ENCODE results near the gene IGSF21. TPM values are rescaled to one million over a fixed set of nuclear protein-coding genes. Genes with fewer than 3 reads are reported as not detected.

IGSF21 gene
- total RNA-seq, 1 donor from 2014 or later, result 2.4 TPM

DNA sequence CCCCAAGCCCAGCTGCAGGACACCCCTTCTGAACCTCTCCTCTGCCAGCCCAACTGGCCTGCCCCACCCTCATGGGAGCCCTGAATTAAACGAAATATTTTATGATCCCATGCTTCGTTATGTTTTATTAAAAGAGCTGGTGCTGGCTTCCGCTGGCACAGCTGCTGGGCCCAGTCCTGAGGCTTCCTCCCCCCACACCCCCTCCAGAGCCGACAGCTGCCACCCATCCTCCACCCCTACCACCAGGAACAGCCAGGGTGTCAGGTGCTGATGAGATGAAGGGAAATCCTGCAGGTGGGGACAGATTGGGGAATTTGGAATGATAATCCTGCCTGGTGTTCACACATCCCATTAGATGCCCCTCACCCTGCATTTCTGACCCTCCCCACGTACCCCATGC, 19.0 kb downstream of the IGSF21 start:
- TF ChIP-seq, protein P1, sequence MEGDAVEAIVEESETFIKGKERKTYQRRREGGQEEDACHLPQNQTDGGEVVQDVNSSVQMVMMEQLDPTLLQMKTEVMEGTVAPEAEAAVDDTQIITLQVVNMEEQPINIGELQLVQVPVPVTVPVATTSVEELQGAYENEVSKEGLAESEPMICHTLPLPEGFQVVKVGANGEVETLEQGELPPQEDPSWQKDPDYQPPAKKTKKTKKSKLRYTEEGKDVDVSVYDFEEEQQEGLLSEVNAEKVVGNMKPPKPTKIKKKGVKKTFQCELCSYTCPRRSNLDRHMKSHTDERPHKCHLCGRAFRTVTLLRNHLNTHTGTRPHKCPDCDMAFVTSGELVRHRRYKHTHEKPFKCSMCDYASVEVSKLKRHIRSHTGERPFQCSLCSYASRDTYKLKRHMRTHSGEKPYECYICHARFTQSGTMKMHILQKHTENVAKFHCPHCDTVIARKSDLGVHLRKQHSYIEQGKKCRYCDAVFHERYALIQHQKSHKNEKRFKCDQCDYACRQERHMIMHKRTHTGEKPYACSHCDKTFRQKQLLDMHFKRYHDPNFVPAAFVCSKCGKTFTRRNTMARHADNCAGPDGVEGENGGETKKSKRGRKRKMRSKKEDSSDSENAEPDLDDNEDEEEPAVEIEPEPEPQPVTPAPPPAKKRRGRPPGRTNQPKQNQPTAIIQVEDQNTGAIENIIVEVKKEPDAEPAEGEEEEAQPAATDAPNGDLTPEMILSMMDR (IDR thresholded peaks at IDR 0.05), result no peak
- Histone ChIP-seq H3K4me3 (no peak overlapping the region), H3K36me3 (no peaks in the 10 kb centered on the region), H3K27ac (no peak overlapping the region), H3K27me3 (no peaks in the 10 kb centered on the region), H3K4me1 (no peaks in the 10 kb centered on the region), H3K9me3 (no peaks in the 10 kb centered on the region)
- no peak for DNase-seq (ENCODE audit: low spot score in 2 of 2)
- intact Hi-C loops (cut with DNase I), result no loop called here

DNA sequence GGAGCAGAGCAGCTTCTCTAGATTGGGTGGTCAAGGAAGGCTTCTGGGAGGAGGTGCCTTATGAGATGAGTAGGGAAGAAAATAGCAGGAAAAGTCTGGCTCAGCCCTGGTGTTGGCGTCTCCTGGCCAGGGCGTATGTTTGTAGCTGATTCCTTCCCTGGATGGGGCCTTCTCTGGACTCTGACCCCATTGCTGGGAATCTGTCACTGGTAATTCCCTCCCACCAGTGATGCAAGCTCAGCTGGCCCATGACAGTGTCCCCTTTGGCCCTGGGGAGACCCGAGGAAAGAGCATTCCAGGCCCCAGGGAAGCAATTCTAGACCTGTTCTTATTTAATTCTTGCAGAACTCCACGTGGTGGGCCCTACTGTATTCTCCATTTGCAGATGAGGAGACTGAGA, 20.7 kb downstream of the IGSF21 start:
- no peak overlapping the region for H3K4me3 ChIP-seq
- TF ChIP-seq, protein P1 (IDR thresholded peaks at IDR 0.05), result no peak
- no peaks in the 10 kb centered on the region for H3K27me3 ChIP-seq
- DNase-seq (ENCODE audit: low spot score in 2 of 2), result no peak
- no peaks in the 10 kb centered on the region for H3K36me3 ChIP-seq
- H3K9me3 ChIP-seq, result no peaks in the 10 kb centered on the region
- intact Hi-C loops (cut with DNase I), result no loop called here
- H3K27ac ChIP-seq, result no peak overlapping the region
- H3K4me1 ChIP-seq, result no peaks in the 10 kb centered on the region

DNA sequence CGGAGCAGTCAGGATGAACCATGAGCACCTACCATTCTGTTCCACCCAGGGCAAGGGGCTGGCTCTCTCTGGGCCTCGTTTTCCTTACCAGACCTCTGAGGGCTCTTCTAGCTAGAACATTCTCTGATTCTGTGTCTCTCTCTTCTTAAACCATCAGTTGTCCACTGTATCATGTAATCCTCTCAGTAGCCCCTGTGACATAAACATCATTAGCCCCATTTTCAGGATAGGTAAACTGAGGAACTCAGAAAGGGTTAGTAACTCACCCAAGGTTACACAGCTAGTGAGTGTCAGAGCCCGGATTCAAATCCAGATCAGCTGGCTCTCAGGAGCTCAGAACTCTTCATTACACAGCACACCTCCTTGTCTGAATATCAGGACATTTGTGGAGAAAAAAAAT, 22.8 kb downstream of the IGSF21 start:
- intact Hi-C loops (cut with DNase I), result no loop called here
- TF ChIP-seq, protein P1 (IDR thresholded peaks at IDR 0.05), result no peak
- no peaks in the 10 kb centered on the region for H3K27me3 ChIP-seq

DNA sequence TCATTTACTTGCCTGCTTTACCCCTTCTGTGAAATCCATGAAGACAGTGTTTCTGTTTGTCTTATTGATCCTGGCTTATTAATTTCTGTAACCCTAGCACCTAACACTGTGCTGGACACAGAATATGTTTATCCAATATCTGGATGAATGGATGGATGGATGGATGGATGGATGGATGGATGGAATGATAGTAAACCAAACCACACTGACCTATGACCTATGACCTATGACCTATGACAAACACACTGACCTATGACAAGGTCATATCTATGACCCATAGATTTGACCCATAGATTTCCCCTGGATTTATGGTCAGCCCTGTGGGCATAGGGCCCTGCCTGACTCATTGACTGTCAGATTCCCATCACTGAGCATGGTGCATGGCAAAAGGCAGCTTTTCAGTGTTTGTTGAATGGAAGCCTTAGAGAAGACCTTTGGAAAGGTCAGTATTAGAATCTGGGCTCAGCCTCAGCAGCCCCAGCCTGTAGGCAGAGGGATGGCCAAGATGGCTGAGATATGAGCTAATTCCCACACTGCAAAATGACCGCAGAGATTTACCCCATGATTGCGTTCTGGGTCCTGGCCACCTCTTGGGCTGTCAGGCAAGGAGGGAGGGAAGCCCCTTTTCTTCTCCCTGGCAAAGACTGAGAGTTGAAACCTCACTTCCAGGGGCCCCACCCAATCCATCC, 24.6 kb downstream of the IGSF21 start:
- no peak overlapping the region for H3K4me3 ChIP-seq
- no peaks in the 10 kb centered on the region for H3K9me3 ChIP-seq
- intact Hi-C loops (cut with DNase I), result no loop called here
- no peaks in the 10 kb centered on the region for H3K36me3 ChIP-seq
- no peak overlapping the region for H3K27ac ChIP-seq
- TF ChIP-seq, protein P1 (IDR thresholded peaks at IDR 0.05), result no peak
- DNase-seq (ENCODE audit: low spot score in 2 of 2), result no peak
- H3K27me3 ChIP-seq, result no peaks in the 10 kb centered on the region
- H3K4me1 ChIP-seq, result no peaks in the 10 kb centered on the region

More for the DNA sequence above, 22.8 kb downstream of the IGSF21 start:
- no peak for DNase-seq (ENCODE audit: low spot score in 2 of 2)
- H3K36me3 ChIP-seq, result no peaks in the 10 kb centered on the region
- no peaks in the 10 kb centered on the region for H3K4me1 ChIP-seq
- H3K4me3 ChIP-seq, result no peak overlapping the region
- no peaks in the 10 kb centered on the region for H3K9me3 ChIP-seq
- H3K27ac ChIP-seq, result no peak overlapping the region

DNA sequence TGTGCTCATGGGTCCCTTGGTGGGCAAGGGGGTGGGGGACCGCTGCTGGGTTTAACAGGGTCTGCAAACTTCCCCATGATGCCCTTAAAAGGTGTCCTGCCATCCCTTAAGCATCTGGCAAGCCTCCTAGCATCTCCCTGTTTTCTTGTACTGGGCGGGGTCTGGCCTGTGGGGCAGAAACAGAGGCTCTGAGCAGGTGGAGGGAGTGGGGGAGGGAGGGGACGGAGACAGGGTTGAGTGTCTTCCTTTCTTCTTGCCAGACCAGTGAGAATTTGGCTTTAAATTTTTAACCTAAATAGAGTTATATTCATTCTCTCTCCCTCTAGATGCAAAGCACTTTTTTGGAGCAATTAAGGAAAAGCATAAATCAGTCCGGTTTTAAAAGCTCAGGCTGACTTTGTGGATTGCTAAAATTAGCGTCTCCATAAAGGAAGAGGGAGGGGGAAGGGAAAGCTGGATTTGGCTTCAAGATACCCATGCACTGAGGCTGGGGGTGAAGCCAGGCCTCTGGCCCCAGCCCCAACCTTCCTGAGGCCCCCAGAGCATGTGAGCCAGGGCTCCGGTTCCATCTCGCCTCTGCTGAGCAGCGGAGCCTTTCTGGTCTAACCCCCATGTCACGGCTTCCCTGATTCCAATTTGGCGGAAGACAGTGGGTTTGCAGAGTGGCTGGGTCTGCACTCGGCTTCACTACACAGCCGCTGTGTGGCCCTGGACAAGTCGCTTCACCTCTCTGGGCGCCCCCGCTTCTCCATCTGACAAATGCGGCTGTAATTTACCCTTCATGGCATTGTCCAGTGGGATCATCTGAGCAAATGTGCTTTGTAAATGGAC, 25.3 kb downstream of the IGSF21 start:
- no peak overlapping the region for H3K27ac ChIP-seq
- intact Hi-C loops (cut with DNase I), result no loop called here

More for the DNA sequence above, 25.3 kb downstream of the IGSF21 start:
- DNase-seq (ENCODE audit: low spot score in 2 of 2), result no peak
- Histone ChIP-seq H3K9me3 (no peaks in the 10 kb centered on the region), H3K36me3 (no peaks in the 10 kb centered on the region), H3K4me3 (no peak overlapping the region), H3K4me1 (no peaks in the 10 kb centered on the region), H3K27me3 (no peaks in the 10 kb centered on the region)
- TF ChIP-seq, protein P1 (IDR thresholded peaks at IDR 0.05), result no peak
